ENCODE data around the gene ABHD13. TPM values are rescaled to one million over a fixed set of nuclear protein-coding genes. Genes with fewer than 3 reads are reported as not detected.

The ABHD13 gene
- total and polyA plus RNA-seq, 7 donors, result 3.8 to 10.5 (median 5.7) TPM

Other genes starting within 250 kb of the ABHD13 start
- gene LIG4, start 2.9 kb upstream of the ABHD13 start, total RNA-seq, result 10 to 100 TPM in 3 of 4 donors, 1 to 10 TPM in 1; 8.2 to 15.0 (median 10.6) TPM
- gene LIG4, start 2.9 kb upstream of the ABHD13 start, polyA plus RNA-seq, result 10 to 100 TPM in 1 of 3 donors, 1 to 10 TPM in 2; 4.6 to 14.4 (median 5.4) TPM
- 1 to 10 TPM in 2 of 4 donors, under 1 TPM in 2; 0.80 to 1.5 (median 0.98) TPM for gene TNFSF13B, start 51.3 kb downstream of the ABHD13 start, total RNA-seq
- gene TNFSF13B, start 51.3 kb downstream of the ABHD13 start, polyA plus RNA-seq, result under 1 TPM; 0.23 to 0.48 (median 0.27) TPM

All from psoas muscle (tissue), 7 donors.